ENCODE results near the gene UTP20. TPM values are rescaled to one million over a fixed set of nuclear protein-coding genes. Genes with fewer than 3 reads are reported as not detected.

UTP20 gene
- total and polyA plus RNA-seq, 11 donors, result 1.5 to 8.3 (median 7.0) TPM

DNA sequence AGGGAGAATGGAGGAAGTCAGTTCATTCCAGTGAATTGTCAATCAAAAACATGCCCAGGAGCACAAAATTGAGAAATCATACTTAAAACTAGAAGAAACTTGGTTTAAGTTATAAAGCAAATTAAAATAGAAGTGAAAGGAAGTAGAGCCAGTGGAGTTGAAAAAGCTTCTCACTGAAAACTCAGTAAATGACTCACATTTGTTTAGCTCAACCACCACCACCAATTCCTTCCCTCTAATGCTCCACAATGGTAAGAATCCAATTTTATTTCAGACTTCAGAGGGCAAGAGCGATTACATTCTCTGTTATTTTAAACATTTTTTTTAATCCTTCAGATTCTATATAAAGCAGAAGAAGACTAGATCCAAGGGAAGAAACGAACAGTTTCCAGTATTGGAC, 19.4 kb downstream of the UTP20 start:
- peaks cover 0 to 98% (median 93%) of the 10 kb centered on the region in 9 donors for H3K36me3 ChIP-seq
- WGBS, 4 donors, result 93 to 97% (median 95%) methylated on average over 2 of the region's 2 CpGs
- no peak for TF ChIP-seq POLR2A (IDR thresholded peaks at IDR 0.05)
- TF ChIP-seq, protein P1, sequence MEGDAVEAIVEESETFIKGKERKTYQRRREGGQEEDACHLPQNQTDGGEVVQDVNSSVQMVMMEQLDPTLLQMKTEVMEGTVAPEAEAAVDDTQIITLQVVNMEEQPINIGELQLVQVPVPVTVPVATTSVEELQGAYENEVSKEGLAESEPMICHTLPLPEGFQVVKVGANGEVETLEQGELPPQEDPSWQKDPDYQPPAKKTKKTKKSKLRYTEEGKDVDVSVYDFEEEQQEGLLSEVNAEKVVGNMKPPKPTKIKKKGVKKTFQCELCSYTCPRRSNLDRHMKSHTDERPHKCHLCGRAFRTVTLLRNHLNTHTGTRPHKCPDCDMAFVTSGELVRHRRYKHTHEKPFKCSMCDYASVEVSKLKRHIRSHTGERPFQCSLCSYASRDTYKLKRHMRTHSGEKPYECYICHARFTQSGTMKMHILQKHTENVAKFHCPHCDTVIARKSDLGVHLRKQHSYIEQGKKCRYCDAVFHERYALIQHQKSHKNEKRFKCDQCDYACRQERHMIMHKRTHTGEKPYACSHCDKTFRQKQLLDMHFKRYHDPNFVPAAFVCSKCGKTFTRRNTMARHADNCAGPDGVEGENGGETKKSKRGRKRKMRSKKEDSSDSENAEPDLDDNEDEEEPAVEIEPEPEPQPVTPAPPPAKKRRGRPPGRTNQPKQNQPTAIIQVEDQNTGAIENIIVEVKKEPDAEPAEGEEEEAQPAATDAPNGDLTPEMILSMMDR (IDR thresholded peaks at IDR 0.05), result no peak
- no peaks in the 10 kb centered on the region for H3K4me1 ChIP-seq
- no peak for DNase-seq
- no peaks in the 10 kb centered on the region for H3K27me3 ChIP-seq
- no peak overlapping the region for H3K27ac ChIP-seq
- H3K9me3 ChIP-seq, result no peaks in the 10 kb centered on the region
- intact Hi-C loops (cut with DNase I), result loop anchor here in 1 of 10 donors (10.0 kb wide), 1 partner anchor 65 kb away; no protein-coding TSS in a partner anchor
- H3K4me3 ChIP-seq, result no peak overlapping the region
- ATAC-seq, result no peak

GRCh38 chr12:101299931-101300330, 20.0 kb downstream of the UTP20 start:
- DNase-seq (no peak), ATAC-seq (no peak)
- H3K27ac ChIP-seq, result no peak overlapping the region
- no peaks in the 10 kb centered on the region for H3K27me3 ChIP-seq
- H3K4me1 ChIP-seq, result no peaks in the 10 kb centered on the region
- no peak overlapping the region for H3K4me3 ChIP-seq
- no peak for TF ChIP-seq POLR2A (IDR thresholded peaks at IDR 0.05)
- TF ChIP-seq, protein P1 (IDR thresholded peaks at IDR 0.05), result no peak
- peaks cover 0 to 98% (median 93%) of the 10 kb centered on the region in 9 donors for H3K36me3 ChIP-seq
- H3K9me3 ChIP-seq, result no peaks in the 10 kb centered on the region
- intact Hi-C loops (cut with DNase I), result loop anchor here in 2 of 10 donors (10.0 kb wide), 2 partner anchors 55 to 65 kb away; no protein-coding TSS in a partner anchor
- WGBS, 4 donors, result 88 to 93% (median 91%) methylated on average over 3 of the region's 3 CpGs

GRCh38 chr12:101302741-101303140, 22.8 kb downstream of the UTP20 start:
- DNase-seq (no peak), ATAC-seq (no peak)
- H3K27me3 ChIP-seq, result no peaks in the 10 kb centered on the region
- no peak overlapping the region for H3K4me3 ChIP-seq
- intact Hi-C loops (cut with DNase I), result loop anchor here in 1 of 10 donors (10.0 kb wide), 1 partner anchor 52 kb away; no protein-coding TSS in a partner anchor
- no peaks in the 10 kb centered on the region for H3K9me3 ChIP-seq
- TF ChIP-seq, protein P1 (IDR thresholded peaks at IDR 0.05), result no peak
- TF ChIP-seq POLR2A (IDR thresholded peaks at IDR 0.05), result no peak
- H3K27ac ChIP-seq, result no peak overlapping the region
- peaks cover 0 to 98% (median 92%) of the 10 kb centered on the region in 9 donors for H3K36me3 ChIP-seq
- WGBS, 4 donors, result 94 to 97% (median 96%) methylated on average over 4 of the region's 4 CpGs
- H3K4me1 ChIP-seq, result no peaks in the 10 kb centered on the region

DNA sequence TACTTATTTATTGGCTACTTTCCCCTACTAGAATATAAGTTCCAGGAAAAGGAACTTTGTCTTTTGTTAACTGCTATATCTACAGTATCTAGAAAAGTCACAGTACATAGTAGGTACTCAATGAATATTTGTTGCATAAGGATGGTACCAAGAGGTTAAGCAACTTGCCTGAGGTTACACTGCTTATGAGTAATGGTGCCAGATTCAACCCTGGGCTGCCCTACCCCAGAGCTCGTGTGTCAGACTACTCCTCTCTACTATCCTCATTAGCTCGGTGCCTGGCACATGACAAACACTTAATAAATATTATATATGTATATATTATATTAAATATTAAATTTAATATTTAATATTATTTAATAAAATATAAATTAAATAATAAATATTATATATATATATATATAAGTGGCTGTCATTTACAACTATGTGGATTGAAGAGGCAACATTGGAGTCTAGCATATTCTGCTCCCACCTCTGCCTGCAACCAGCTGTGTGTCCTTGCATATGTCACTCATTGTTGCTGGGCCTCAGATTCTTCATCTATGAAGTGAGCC, 25.4 kb downstream of the UTP20 start:
- DNase-seq, result no peak
- 94 to 97% (median 96%) methylated on average over 2 of the region's 2 CpGs for WGBS, 4 donors
- Histone ChIP-seq H3K4me1 (no peaks in the 10 kb centered on the region), H3K9me3 (no peaks in the 10 kb centered on the region), H3K36me3 (peaks cover 0 to 100% (median 94%) of the 10 kb centered on the region in 9 donors), H3K4me3 (no peak overlapping the region), H3K27me3 (no peaks in the 10 kb centered on the region), H3K27ac (no peak overlapping the region)
- intact Hi-C loops (cut with DNase I), result loop anchor here in 1 of 10 donors (10.0 kb wide), 1 partner anchor 49 kb away; no protein-coding TSS in a partner anchor
- TF ChIP-seq, protein P1 (IDR thresholded peaks at IDR 0.05), result no peak
- no peak for TF ChIP-seq POLR2A (IDR thresholded peaks at IDR 0.05)
- no peak for ATAC-seq
